ENCODE measurements around the gene SRL. TPM values are rescaled to one million over a fixed set of nuclear protein-coding genes. Genes with fewer than 3 reads are reported as not detected.
A peak's percentile ranks its signal among the peaks of the same experiment; 100 is the strongest.

The SRL gene
- total and polyA plus RNA-seq, 2 of the 13 experiments (the other 11 are each of a cell fraction or from before 2014, with no cell fraction given): 0.05 TPM; not detected in 1

DNA sequence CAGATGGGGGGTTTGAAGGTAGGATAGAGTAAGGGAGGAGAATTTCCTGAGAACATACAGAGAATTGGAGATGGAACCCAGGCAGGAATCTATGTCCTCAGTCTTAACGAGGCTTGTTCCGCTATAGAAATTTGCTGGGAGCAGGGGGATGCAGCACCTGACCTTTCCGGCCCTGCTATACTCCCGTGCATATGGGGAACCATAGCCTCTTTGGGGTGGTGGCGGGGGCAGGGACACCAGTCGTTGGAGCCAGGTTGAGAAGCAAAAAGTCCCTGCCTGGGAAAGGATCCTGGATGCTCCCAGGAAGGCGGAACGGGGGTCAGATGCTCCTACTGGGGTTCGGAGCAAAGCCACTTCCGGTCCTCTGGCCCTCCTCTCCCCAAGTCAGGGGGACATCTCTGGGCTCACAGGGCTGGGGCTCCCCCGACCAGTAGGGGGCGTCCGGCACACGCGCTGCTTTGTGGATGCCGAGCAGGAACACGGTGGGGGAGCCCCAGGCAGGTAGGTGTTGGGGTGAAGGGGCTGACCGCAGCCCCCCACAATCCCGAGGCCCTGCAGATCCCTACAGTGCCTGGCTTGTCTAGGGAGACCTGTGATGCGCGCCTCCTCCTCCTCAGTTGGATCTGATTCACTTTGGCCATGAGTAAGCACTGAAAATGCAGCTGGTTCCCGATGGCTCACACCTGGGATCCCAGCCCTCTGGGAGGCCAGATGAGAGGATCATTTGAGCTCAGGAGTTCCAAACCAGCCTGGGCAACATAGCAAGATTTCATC, 46.5 kb upstream of the SRL start (continued):
- TF ChIP-seq WIZ (CRISPR knock-in tag; IDR thresholded peaks at IDR 0.05) (no peak), MXI1 (IDR thresholded peaks at IDR 0.05; ENCODE audit: borderline replicate concordance, low read depth, low read length) (no peak), ZNF816 (CRISPR knock-in tag; IDR thresholded peaks at IDR 0.05; ENCODE audit: borderline replicate concordance) (no peak), ZNF614 (CRISPR knock-in tag; IDR thresholded peaks at IDR 0.05; ENCODE audit: borderline replicate concordance) (no peak), ZNF83 (CRISPR knock-in tag; IDR thresholded peaks at IDR 0.05; ENCODE audit: borderline replicate concordance) (no peak), ZNF567 (CRISPR knock-in tag; IDR thresholded peaks at IDR 0.05; ENCODE audit: borderline replicate concordance) (0 out of 2 replicates have a peak, but pooled peaks have one; percentile 32), NR2F2 (IDR thresholded peaks at IDR 0.05; ENCODE audit: borderline replicate concordance, low read depth) (no peak), ZBTB10 (CRISPR knock-in tag; IDR thresholded peaks at IDR 0.05; ENCODE audit: borderline replicate concordance) (peak; percentile 92; the same call in 1 of the 2 replicates), NFYB (CRISPR knock-in tag; IDR thresholded peaks at IDR 0.05) (no peak), GABPB1 (CRISPR knock-in tag; IDR thresholded peaks at IDR 0.05) (peak; percentile 84), ZFP37 (CRISPR knock-in tag; IDR thresholded peaks at IDR 0.05; ENCODE audit: borderline replicate concordance) (0 out of 2 replicates have a peak, but pooled peaks have one; percentile 49), ZNF879 (CRISPR knock-in tag; IDR thresholded peaks at IDR 0.05) (no peak), REST (IDR thresholded peaks at IDR 0.05; ENCODE audit: borderline replicate concordance in 1 of 2, low read depth in 1 of 2, low read length in 2 of 2) (no peak), ZFX (CRISPR knock-in tag; IDR thresholded peaks at IDR 0.05; ENCODE audit: low read depth) (peak; percentile 50), SAP130 (CRISPR knock-in tag; IDR thresholded peaks at IDR 0.05; ENCODE audit: low read depth) (peak; percentile 40; the same call in 1 of the 2 replicates), ARNT2 (CRISPR knock-in tag; IDR thresholded peaks at IDR 0.05; ENCODE audit: low read depth) (no peak), ZMYM3 (CRISPR knock-in tag; IDR thresholded peaks at IDR 0.05) (peak; percentile 26; the same call in 1 of the 2 replicates), ZBTB7B (CRISPR knock-in tag; IDR thresholded peaks at IDR 0.05) (peak; percentile 65), ZNF768 (CRISPR knock-in tag; IDR thresholded peaks at IDR 0.05) (0 out of 2 replicates have a peak, but pooled peaks have one; percentile 43), THAP11 (CRISPR knock-in tag; IDR thresholded peaks at IDR 0.05) (peak; percentile 35; the same call in 1 of the 2 replicates), ZNF343 (CRISPR knock-in tag; IDR thresholded peaks at IDR 0.05) (no peak), ZSCAN22 (CRISPR knock-in tag; IDR thresholded peaks at IDR 0.05) (no peak), GATAD1 (CRISPR knock-in tag; IDR thresholded peaks at IDR 0.05) (peak; percentile 17; the same call in 1 of the 2 replicates), HDAC1 (CRISPR knock-in tag; IDR thresholded peaks at IDR 0.05) (no peak; the same call in 1 of the 2 replicates)
- TF ChIP-seq, protein P1, sequence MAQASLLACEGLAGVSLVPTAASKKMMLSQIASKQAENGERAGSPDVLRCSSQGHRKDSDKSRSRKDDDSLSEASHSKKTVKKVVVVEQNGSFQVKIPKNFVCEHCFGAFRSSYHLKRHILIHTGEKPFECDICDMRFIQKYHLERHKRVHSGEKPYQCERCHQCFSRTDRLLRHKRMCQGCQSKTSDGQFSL (CRISPR knock-in tag; IDR thresholded peaks at IDR 0.05): peak; percentile 78

Measured in HepG2 (cell line).